GM18517 (cell line): ENCODE results near the gene TK2.
"Not testable (repeated sequence)": the region's sequence is repeated elsewhere in the genome, so short reads cannot be mapped to it uniquely, and the experiment has no call there.

Experiments
- ATAC-seq: cut with Tn5 transposase; IDR thresholded peaks from one replicate; pipeline ENCODE4 v1.9.1; 2021; ENCODE audit warnings: mild to moderate bottlenecking, moderate library complexity; ENCODE audit not compliant: unreplicated experiment

Gene TK2

GRCh38 chr16:66471264-66471663 lies 78.7 kb downstream of the TK2 start:
- ATAC-seq, result no peak

GRCh38 chr16:66470556-66470955 lies 79.4 kb downstream of the TK2 start:
- ATAC-seq, result no peak

DNA sequence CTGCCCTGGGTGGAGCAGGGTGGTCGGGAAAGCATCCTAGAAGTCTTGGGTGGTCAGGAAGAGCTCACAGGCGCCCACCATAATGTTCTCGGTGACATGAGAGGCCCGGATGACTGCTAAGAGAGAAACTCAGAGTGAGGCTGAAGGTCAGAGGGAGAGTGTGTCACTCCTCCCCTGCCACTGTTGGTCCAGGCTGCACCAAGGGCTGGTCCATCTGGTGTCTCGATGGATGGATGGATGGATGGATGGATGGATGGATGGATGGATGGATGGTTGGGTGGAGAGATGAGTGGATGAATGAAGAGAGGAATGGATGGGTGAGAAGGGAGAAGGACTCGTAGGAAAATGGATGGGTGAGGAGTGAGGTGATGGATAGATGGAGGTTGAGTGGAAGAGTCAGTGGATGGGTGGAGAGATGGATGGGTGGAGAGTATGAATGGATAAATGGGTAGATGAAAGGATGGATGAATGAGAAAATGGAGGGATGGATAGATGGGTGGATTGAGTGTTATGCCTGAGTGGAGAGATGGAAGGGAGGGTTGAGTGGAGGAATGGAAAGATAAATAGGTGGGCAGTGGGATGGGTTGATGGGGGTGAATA lies 79.9 kb downstream of the TK2 start:
- ATAC-seq, result no peak

GRCh38 chr16:66469291-66469946 lies 80.5 kb downstream of the TK2 start:
- ATAC-seq, result no peak

DNA sequence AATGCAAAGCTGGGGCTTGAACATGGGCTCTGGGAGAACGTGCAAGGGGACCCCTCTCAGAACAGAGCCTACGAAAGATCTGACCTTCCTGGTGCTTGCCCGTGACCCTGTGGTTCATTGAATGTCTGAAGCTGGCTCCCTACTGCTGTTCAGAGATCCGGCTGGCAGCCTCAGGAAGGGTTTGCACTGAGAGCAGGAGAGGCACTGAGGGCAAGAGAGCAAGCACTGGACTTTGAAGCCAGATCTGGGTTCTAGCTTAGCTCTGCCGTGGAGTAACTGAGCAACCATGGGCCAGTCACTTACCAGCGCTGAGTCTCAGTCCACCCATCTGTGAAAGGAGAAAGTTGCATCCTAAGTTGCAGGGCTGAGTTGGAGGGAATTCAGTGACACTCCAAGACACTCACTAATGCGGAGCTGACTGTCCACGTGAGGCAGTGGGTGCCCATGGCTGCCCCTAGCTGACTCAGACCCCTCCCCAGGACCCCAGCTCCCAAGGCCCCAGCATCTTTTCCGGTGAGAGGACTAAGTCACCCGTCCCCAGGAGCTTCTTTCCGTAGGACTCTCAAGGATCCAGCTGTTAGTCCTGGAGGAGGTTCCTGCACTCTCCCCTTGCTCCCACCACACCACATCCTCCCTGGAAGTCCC lies 81.5 kb downstream of the TK2 start:
- ATAC-seq, result no peak

DNA sequence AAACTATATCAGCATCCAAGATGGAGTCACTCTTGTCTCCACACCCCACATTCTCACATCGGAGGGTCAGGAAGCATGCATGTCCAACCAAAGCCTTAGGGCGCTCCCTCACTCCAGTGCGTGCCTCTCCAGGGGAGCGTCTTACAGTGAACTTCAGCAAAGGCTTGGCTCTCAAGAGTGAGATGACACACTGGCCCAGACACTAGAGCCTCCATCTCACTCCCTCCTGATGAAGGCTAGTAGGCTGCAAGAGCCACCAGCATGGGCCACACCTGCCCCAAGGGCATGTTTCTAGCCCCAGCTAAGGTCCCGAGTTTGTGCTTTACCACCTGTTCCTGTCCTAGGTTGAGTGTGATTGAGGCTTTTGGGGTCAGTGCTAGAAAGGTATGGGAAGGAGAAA lies 82.3 kb downstream of the TK2 start:
- no peak for ATAC-seq

GRCh38 chr16:66466636-66467035 lies 83.3 kb downstream of the TK2 start:
- not testable (repeated sequence) for ATAC-seq

- not testable (repeated sequence) for ATAC-seq
Measured at GRCh38 chr16:66465946-66466345, 84.0 kb downstream of the TK2 start.

GRCh38 chr16:66462912-66463311 lies 87.0 kb downstream of the TK2 start:
- no peak for ATAC-seq

DNA sequence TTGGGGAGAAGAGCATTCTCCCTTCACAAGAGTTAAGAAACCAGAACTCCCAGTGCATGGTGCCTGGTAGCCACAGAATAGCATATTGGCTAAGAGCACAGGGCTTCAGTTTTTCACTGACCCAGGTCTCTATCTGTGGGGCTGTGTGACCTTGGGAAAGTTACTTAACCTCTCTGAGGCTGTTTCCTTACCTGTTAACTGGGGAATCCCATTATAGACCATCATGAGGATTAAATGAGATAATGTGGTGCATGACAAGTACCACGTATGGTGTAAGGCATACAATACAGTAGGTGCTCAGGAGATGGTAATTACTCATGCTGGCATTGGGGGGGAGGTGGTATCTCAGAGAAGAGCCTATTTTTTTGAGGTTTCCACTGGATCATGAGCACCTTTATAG lies 89.2 kb downstream of the TK2 start:
- ATAC-seq, result no peak

GRCh38 chr16:66459878-66460277 lies 90.0 kb downstream of the TK2 start:
- no peak for ATAC-seq

DNA sequence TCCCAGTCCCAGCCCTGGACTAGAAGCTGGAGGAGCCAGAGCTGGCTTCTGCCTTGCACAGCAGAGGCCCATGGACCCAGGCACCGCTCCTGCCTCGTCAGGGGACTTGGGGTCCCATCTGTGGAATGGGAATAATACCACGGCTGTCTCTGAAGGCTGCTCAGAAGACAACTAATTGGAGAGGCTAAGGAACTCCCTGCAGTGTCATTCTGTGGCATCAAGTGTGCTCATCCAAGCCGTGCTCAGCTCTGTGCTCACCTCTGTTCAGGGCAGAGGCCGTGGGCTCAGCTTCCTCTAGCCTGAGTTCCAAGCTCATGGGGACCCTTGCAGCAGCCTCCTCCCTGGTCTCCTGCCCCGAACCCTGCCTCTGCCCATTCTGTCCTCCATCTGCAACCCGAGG lies 91.1 kb downstream of the TK2 start:
- ATAC-seq, result no peak

GRCh38 chr16:66458292-66458691 lies 91.6 kb downstream of the TK2 start:
- no peak for ATAC-seq
